ENCODE results near the gene KLHL17.

DNA sequence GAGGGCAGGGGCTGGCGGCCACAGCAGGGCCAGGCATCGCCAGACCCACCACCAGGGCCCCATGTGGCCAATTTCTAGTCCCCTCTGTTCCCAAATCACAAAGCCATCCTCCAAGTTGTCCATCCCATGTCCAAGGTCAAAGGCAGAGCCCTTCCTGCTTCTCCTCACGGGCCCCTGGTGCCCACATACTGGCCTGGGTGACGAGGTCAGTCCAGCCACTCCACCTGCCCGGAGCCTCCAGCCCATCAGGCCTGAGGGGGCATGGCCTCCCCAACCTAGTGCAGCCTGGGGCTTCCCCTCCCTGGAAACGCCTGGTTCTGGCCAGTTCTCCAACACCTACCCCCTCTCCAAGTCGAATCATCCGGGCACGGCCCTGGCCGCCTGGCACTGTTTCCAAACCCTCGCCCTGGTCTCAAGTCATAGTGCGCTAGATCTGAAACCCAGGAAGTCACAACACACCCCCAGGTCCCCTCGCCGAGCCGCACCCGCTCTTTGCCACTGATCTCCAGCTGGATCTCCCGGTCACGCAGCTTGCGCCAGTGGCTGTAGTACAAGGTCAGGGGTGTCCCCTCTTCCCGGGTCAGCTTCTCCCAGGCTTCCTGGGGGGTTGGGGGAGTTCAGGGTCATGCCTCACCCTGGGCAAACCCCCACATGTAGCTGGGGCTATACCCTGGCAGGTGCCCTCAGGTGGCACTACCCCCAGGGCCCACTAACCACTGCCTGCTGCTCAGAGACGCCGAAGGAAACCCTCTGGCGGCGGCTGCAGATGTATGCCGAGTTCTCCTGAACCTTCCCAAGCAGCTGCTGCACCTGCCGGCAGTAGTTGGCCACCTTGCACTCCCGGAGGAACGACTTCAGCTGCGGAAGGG, 14.5 kb upstream of the KLHL17 start:
- no peak for TF ChIP-seq RNF2 (IDR thresholded peaks at IDR 0.05; ENCODE audit: borderline replicate concordance, low read depth)
- TF ChIP-seq, protein P1, sequence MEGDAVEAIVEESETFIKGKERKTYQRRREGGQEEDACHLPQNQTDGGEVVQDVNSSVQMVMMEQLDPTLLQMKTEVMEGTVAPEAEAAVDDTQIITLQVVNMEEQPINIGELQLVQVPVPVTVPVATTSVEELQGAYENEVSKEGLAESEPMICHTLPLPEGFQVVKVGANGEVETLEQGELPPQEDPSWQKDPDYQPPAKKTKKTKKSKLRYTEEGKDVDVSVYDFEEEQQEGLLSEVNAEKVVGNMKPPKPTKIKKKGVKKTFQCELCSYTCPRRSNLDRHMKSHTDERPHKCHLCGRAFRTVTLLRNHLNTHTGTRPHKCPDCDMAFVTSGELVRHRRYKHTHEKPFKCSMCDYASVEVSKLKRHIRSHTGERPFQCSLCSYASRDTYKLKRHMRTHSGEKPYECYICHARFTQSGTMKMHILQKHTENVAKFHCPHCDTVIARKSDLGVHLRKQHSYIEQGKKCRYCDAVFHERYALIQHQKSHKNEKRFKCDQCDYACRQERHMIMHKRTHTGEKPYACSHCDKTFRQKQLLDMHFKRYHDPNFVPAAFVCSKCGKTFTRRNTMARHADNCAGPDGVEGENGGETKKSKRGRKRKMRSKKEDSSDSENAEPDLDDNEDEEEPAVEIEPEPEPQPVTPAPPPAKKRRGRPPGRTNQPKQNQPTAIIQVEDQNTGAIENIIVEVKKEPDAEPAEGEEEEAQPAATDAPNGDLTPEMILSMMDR (IDR thresholded peaks at IDR 0.05) = no peak
- TF ChIP-seq, protein P2, sequence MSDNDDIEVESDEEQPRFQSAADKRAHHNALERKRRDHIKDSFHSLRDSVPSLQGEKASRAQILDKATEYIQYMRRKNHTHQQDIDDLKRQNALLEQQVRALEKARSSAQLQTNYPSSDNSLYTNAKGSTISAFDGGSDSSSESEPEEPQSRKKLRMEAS (IDR thresholded peaks at IDR 0.05) = no peak
- TF ChIP-seq TFCP2L1 (CRISPR knock-in tag; IDR thresholded peaks at IDR 0.05) = no peak
- no peak for TF ChIP-seq RCOR1 (IDR thresholded peaks at IDR 0.05; ENCODE audit: low read depth, low read length)
- TF ChIP-seq, protein P3, sequence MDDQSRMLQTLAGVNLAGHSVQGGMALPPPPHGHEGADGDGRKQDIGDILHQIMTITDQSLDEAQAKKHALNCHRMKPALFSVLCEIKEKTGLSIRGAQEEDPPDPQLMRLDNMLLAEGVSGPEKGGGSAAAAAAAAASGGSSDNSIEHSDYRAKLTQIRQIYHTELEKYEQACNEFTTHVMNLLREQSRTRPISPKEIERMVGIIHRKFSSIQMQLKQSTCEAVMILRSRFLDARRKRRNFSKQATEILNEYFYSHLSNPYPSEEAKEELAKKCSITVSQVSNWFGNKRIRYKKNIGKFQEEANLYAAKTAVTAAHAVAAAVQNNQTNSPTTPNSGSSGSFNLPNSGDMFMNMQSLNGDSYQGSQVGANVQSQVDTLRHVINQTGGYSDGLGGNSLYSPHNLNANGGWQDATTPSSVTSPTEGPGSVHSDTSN (IDR thresholded peaks at IDR 0.05) = no peak
- TF ChIP-seq RAD21 (conservative IDR thresholded peaks at IDR 0.05 in 1 of 2, IDR thresholded peaks at IDR 0.05 in 1 of 2) = no peak
- TF ChIP-seq POLR2A (IDR thresholded peaks at IDR 0.05; ENCODE audit: low read length) = no peak
